GM23248 (cell line): ENCODE results near the gene QRICH2. TPM values are rescaled to one million over a fixed set of nuclear protein-coding genes. Genes with fewer than 3 reads are reported as not detected.

Experiments
- DNase-seq: peaks from one replicate; pipeline ENCODE4 v3.0.0-alpha.2; 2015
- H2AFZ ChIP-seq: fragments of 200-600 bp; sonication (generic); 2 replicates; pipeline ENCODE4 v1.6.1; 2016; ENCODE audit warnings: antibody characterized with exemption
- H3F3A ChIP-seq: fragments of 200-600 bp; sonication (generic); 2 replicates; pipeline ENCODE4 v1.6.1; 2016; ENCODE audit warnings: mild to moderate bottlenecking, antibody characterized with exemption, mixed run types; ENCODE audit not compliant: insufficient read depth
- H3K27ac ChIP-seq: fragments of 200-600 bp; sonication (generic); 2 replicates; pipeline ENCODE4 v1.5.1; 2016; ENCODE audit warnings: mild to moderate bottlenecking
- H3K27me3 ChIP-seq: fragments of 200-600 bp; sonication (generic); replicated peaks from 2 replicates; pipeline ENCODE4 v1.6.1; 2016; ENCODE audit warnings: mild to moderate bottlenecking; ENCODE audit not compliant: insufficient read depth
- H3K36me3 ChIP-seq: fragments of 200-600 bp; sonication (generic); 2 replicates; pipeline ENCODE4 v1.6.1; 2016; ENCODE audit warnings: low read depth, mild to moderate bottlenecking
- H3K4me1 ChIP-seq: fragments of 200-600 bp; sonication (generic); 2 replicates; pipeline ENCODE4 v1.6.1; 2016; ENCODE audit warnings: mild to moderate bottlenecking; ENCODE audit not compliant: insufficient read depth
- H3K4me2 ChIP-seq: fragments of 200-600 bp; sonication (generic); one replicate; pipeline ENCODE4 v1.6.1; 2016; ENCODE audit warnings: mild to moderate bottlenecking; ENCODE audit not compliant: unreplicated experiment
- H3K4me3 ChIP-seq: fragments of 200-600 bp; sonication (generic); 2 replicates; pipeline ENCODE4 v1.5.1; 2016; ENCODE audit warnings: mild to moderate bottlenecking
- H3K79me2 ChIP-seq: fragments of 200-600 bp; sonication (generic); 2 replicates; pipeline ENCODE4 v1.6.1; 2016; ENCODE audit warnings: mild to moderate bottlenecking; ENCODE audit not compliant: insufficient read depth
- H3K9ac ChIP-seq: fragments of 200-600 bp; sonication (generic); 2 replicates; pipeline ENCODE4 v1.6.1; 2016; ENCODE audit warnings: mild to moderate bottlenecking
- H3K9me2 ChIP-seq: fragments of 200-600 bp; sonication (generic); 2 replicates; pipeline ENCODE4 v1.6.1; 2016; ENCODE audit warnings: mixed run types, mild to moderate bottlenecking, moderate library complexity; ENCODE audit not compliant: insufficient read depth
- H3K9me3 ChIP-seq: fragments of 200-600 bp; sonication (generic); one replicate; pipeline ENCODE4 v1.6.1; 2017; ENCODE audit warnings: low read depth
- H4K20me1 ChIP-seq: fragments of 200-600 bp; sonication (generic); 2 replicates; pipeline ENCODE4 v1.6.0; 2016; ENCODE audit not compliant: insufficient read depth
- EZH2 ChIP-seq: fragments of 200-600 bp; sonication (generic); IDR thresholded peaks from 2 replicates; pipeline ENCODE4 v1.6.1; 2018; ENCODE audit warnings: antibody characterized with exemption, mild to moderate bottlenecking; ENCODE audit not compliant: insufficient read depth, poor library complexity, severe bottlenecking
- EZH2phosphoT487 ChIP-seq: fragments of 200-600 bp; sonication (generic); IDR thresholded peaks from 2 replicates; pipeline ENCODE4 v1.6.1; 2018; ENCODE audit warnings: antibody characterized with exemption, moderate library complexity, mild to moderate bottlenecking, low read depth; ENCODE audit not compliant: insufficient read depth
- WGBS, 2 experiments: methylation state at CpG; one replicate each; pipeline ENCODE4 v1.1.6; 2015 to 2017; ENCODE audit warnings: low lambda C conversion rate in 2 of 2, low coverage in 1 of 2; ENCODE audit errors: missing lambda C conversion rate in 2 of 2; 5-methylcytosine and 5-hydroxymethylcytosine counted together
- in situ Hi-C: fragments of 300-500 bp; cut with MboI; formaldehyde crosslinking; loops from 2 replicates; pipeline ENCODE4 v1.15.0; 2020
- polyA plus RNA-seq: library from polyadenylated mRNA; unstranded; fragments of >200 nt; fragmentation: Nextera tagmentation; extraction: Ambion mirVana; gene quantifications from 2 replicates; pipeline ENCODE4 v1.2.1, GENCODE V29; 2016
- total RNA-seq: library from RNA; depleted of rRNA; stranded (reverse); fragments of >200 nt; shearing (Covaris generic); gene quantifications from 2 replicates; pipeline ENCODE4 v1.2.3, GENCODE V29; 2014

The QRICH2 gene
- total and polyA plus RNA-seq, 2 experiments from 2014 or later = 1.3 to 4.0 TPM

- no peaks in the 10 kb centered on the region for H3K27me3 ChIP-seq
- H3K27ac ChIP-seq = peak overlapping the region; percentile 86
- no peak for DNase-seq
Observed at GRCh38 chr17:76354317-76354729, 46.2 kb upstream of the QRICH2 start.

GRCh38 chr17:76353599-76354316 is 45.7 kb upstream of the QRICH2 start, which contains the start of gene PRPSAP1:
TSS of gene PRPSAP1 (minus strand) at chr17:76353916. CDS start at chr17:76353703, 213 bp downstream.
- peak; percentile 98 for DNase-seq
- Histone ChIP-seq H3K27ac (peak within 1 kb of the TSS; percentile 86), H3F3A (no peaks in the 10 kb centered on the region; the same call in 1 of the 2 replicates), H3K27me3 (no peaks in the 10 kb centered on the region), H3K9me3 (no peaks in the 10 kb centered on the region), H3K9ac (peak within 1 kb of the TSS; percentile 93), H4K20me1 (no peaks in the 10 kb centered on the region), H3K36me3 (no peaks in the 10 kb centered on the region), H3K4me3 (peak within 1 kb of the TSS; percentile 84), H2AFZ (peak within 1 kb of the TSS; percentile 94), H3K4me2 (peak within 1 kb of the TSS; percentile 96), H3K4me1 (peaks cover 6% of the 10 kb centered on the region; the same call in 1 of the 2 replicates), H3K9me2 (no peaks in the 10 kb centered on the region), H3K79me2 (peaks cover 44% of the 10 kb centered on the region)
- WGBS, 2 experiments = 1% methylated on average over 29 to 67 of the region's 75 CpGs
- in situ Hi-C loops = no loop called here
- TF ChIP-seq EZH2 (no peak), EZH2phosphoT487 (no peak)

More at GRCh38 chr17:76354317-76354729, 46.2 kb upstream of the QRICH2 start:
- H3K4me2 ChIP-seq = peak overlapping the region; percentile 96
- no peaks in the 10 kb centered on the region for H3K9me3 ChIP-seq
- no peaks in the 10 kb centered on the region for H3K9me2 ChIP-seq
- H3F3A ChIP-seq = no peaks in the 10 kb centered on the region; the same call in 1 of the 2 replicates
- H3K9ac ChIP-seq = peak overlapping the region; percentile 93
- H2AFZ ChIP-seq = peak overlapping the region; percentile 94
- H3K79me2 ChIP-seq = peaks cover 38% of the 10 kb centered on the region
- TF ChIP-seq EZH2 = no peak
- no peak for TF ChIP-seq EZH2phosphoT487
- no peaks in the 10 kb centered on the region for H3K36me3 ChIP-seq
- peak overlapping the region; percentile 84 for H3K4me3 ChIP-seq
- WGBS, 2 experiments = 3 to 4% methylated on average over 18 of the region's 18 CpGs
- in situ Hi-C loops = no loop called here
- H3K4me1 ChIP-seq = peaks cover 6% of the 10 kb centered on the region; the same call in 1 of the 2 replicates
- no peaks in the 10 kb centered on the region for H4K20me1 ChIP-seq

- H3K79me2 ChIP-seq = peaks cover 48% of the 10 kb centered on the region
- peak; percentile 61 for DNase-seq
- TF ChIP-seq EZH2 (no peak), EZH2phosphoT487 (no peak)
- H4K20me1 ChIP-seq = no peaks in the 10 kb centered on the region
- H3K27me3 ChIP-seq = no peaks in the 10 kb centered on the region
- H3K4me1 ChIP-seq = peaks cover 6% of the 10 kb centered on the region; the same call in 1 of the 2 replicates
- H2AFZ ChIP-seq = peak overlapping the region; percentile 94
- peak overlapping the region; percentile 84 for H3K4me3 ChIP-seq
- no peaks in the 10 kb centered on the region; the same call in 1 of the 2 replicates for H3F3A ChIP-seq
- no peaks in the 10 kb centered on the region for H3K9me3 ChIP-seq
- in situ Hi-C loops = no loop called here
- no peaks in the 10 kb centered on the region for H3K9me2 ChIP-seq
- WGBS, 2 experiments = 1 to 3% methylated on average over 29 to 32 of the region's 51 CpGs
- peak overlapping the region; percentile 93 for H3K9ac ChIP-seq
- H3K27ac ChIP-seq = peak overlapping the region; percentile 86
- peak overlapping the region; percentile 96 for H3K4me2 ChIP-seq
- H3K36me3 ChIP-seq = no peaks in the 10 kb centered on the region
Observed at GRCh38 chr17:76353004-76353598, 45.0 kb upstream of the QRICH2 start.

GRCh38 chr17:76351526-76352071 is 43.5 kb upstream of the QRICH2 start:
- no peak overlapping the region for H3K9ac ChIP-seq

More at GRCh38 chr17:76351526-76352071, 43.5 kb upstream of the QRICH2 start:
- Histone ChIP-seq H3K79me2 (peaks cover 48% of the 10 kb centered on the region), H2AFZ (no peak overlapping the region), H3K27me3 (no peaks in the 10 kb centered on the region), H3K4me1 (peaks cover 6% of the 10 kb centered on the region; the same call in 1 of the 2 replicates), H3K36me3 (peaks cover 3% of the 10 kb centered on the region; the same call in 1 of the 2 replicates), H3K4me3 (peak overlapping the region; percentile 28; the same call in 1 of the 2 replicates), H3K4me2 (no peak overlapping the region), H4K20me1 (no peaks in the 10 kb centered on the region), H3K27ac (no peak overlapping the region), H3K9me2 (no peaks in the 10 kb centered on the region), H3K9me3 (no peaks in the 10 kb centered on the region), H3F3A (no peaks in the 10 kb centered on the region; the same call in 1 of the 2 replicates)
- no peak for DNase-seq
- WGBS, 2 experiments = 96% methylated on average over 9 of the region's 9 CpGs
- in situ Hi-C loops = no loop called here
- TF ChIP-seq EZH2 (no peak), EZH2phosphoT487 (no peak)
